GM19035 (cell line): Measurements from ENCODE around the gene ZNF8.
"Not testable (repeated sequence)": the region's sequence is repeated elsewhere in the genome, so short reads cannot be mapped to it uniquely, and the experiment has no call there.

Experiments used
- ATAC-seq: cut with Tn5 transposase; IDR thresholded peaks from one replicate; pipeline ENCODE4 v1.9.1; 2021; ENCODE audit not compliant: unreplicated experiment

Gene ZNF8

DNA sequence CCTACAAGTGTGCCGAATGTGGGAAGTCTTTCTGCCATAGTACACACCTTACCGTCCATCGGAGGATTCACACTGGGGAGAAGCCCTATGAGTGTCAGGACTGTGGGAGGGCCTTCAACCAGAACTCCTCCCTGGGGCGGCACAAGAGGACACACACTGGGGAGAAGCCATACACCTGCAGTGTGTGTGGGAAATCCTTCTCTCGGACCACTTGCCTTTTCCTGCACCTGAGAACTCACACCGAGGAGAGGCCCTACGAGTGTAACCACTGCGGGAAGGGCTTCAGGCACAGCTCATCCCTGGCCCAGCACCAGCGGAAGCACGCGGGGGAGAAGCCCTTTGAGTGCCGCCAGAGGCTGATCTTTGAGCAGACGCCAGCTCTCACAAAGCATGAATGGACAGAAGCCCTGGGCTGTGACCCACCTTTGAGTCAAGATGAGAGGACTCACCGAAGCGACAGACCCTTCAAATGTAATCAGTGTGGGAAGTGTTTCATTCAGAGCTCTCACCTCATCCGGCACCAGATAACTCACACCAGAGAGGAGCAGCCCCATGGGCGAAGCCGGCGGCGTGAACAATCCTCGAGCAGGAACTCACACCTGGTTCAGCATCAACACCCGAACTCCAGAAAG is 16.1 kb downstream of the ZNF8 start:
- ATAC-seq = no peak

GRCh38 chr19:58296104-58296503 is 17.3 kb downstream of the ZNF8 start:
- ATAC-seq = no peak

- no peak for ATAC-seq
These were observed 21.9 kb downstream of the ZNF8 start for GRCh38 chr19:58300620-58301019.

- ATAC-seq = no peak
These were observed 25.5 kb downstream of the ZNF8 start for GRCh38 chr19:58304255-58304654.

GRCh38 chr19:58304748-58305064 is 26.0 kb downstream of the ZNF8 start:
- ATAC-seq = peak; percentile 16

- peak; percentile 96 for ATAC-seq
These were observed 26.5 kb downstream of the ZNF8 start, which contains the start of gene ERVK3-1 for GRCh38 chr19:58305065-58305931. ERVK3-1 (plus strand) TSS chr19:58305377; CDS start chr19:58312169, 6,792 bp downstream.

DNA sequence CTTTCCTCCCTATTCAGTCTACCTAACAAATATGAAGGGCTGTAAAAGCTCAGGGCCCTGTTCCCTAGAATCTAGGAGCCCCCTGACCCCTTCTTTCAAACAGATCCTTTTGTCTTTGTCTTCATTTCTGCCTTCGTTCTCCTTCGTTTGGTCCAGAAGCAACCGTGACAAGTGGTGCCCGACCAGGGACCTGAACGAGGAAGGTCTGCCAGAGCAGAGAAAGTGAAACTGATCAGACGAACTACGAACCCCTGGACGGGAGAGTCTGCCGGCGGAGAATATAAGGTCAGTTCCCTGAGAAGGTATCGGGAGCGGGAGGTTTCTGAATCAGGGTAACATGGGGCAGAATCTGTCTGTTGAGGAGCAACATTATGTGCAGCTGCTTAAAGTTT is 27.2 kb downstream of the ZNF8 start:
- ATAC-seq = no peak

DNA sequence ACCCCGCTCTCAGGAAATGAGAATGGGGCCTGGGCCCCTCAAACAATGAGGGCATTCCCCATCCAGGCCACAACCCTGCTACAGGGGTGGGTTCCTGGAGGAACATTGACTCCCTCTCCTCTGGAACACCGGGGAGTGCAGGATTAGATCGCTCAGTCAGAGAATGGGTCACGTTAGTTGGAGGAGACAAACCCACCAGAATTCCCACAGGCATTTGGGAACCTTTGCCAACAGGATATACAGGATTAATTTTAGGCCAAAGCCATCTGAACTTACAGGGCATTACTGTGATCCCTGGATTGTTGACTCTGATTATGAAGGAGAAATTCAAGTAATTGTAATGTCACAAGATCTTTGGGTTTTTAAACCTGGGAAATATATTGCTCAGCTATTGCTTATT is 29.0 kb downstream of the ZNF8 start:
- ATAC-seq = no peak

DNA sequence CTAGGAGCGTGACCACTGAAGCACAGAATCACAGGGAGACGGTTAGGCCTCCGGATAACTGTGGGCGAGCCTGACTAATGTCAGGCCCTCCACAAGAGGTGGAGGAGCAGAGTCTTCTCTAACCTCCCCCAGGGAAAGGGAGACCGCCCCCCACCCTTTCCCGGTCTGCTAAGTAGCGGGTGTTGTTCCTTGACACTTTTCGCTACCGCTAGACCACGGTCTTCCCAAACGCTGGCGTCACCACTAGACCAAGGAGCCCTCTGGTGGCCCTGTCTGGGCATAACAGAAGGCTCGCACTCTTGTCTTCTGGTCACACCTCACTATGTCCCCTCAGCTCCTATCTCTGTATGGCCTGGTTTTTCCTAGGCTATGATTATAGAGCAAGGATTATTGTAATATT is 31.9 kb downstream of the ZNF8 start:
- not testable (repeated sequence) for ATAC-seq

- ATAC-seq = no peak
These were observed 32.6 kb downstream of the ZNF8 start for GRCh38 chr19:58311345-58311865.

DNA sequence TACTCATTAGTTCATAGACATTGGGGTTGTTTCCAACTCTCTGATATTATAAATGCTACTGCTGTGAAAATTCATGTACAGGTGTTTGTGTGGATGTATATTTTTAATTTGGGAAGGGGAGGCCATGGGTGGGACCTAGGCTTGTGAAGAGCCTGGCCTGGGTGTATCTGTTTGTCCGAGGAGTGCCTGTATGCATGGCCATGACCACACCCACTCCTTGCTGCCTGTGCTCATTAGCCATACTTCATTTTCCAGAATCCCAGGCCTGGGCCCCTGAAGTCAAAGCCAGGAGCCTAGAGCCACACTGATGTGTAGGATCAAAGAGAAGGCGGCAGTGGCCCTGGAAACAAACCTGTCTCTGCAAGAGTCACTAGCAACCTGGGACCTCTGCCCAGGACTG is 36.8 kb downstream of the ZNF8 start:
- ATAC-seq = no peak

DNA sequence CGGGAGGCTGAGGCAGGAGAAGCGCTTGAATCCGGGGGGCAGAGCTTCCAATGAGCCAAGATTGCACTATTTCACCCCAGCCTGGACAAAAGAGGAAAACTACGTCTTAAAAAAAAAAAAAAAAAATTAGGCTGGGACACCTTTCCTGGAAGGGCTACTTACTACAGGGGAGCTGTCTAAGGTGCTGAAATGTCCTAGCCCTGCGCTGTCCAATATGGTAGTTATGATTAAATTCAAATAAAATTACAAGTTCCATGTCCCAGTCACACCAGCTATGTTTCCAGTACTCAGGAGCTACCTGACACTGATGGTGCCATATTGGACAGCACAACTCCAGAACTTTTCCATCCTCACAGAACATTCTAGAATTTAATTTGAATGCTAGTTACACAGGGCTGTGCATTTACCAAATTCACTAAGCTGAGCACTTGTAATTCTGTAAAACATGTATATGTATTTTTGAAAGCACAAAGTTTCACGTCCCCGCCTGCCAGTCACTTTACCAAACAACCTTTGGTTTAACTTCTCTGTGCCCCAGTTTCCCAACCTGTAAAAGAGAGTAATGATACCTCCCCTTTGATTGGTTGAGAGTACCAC is 38.8 kb downstream of the ZNF8 start:
- no peak for ATAC-seq

- ATAC-seq = no peak
These were observed 39.5 kb downstream of the ZNF8 start for GRCh38 chr19:58318297-58318696.

GRCh38 chr19:58319241-58319640 is 40.5 kb downstream of the ZNF8 start:
- ATAC-seq = no peak

DNA sequence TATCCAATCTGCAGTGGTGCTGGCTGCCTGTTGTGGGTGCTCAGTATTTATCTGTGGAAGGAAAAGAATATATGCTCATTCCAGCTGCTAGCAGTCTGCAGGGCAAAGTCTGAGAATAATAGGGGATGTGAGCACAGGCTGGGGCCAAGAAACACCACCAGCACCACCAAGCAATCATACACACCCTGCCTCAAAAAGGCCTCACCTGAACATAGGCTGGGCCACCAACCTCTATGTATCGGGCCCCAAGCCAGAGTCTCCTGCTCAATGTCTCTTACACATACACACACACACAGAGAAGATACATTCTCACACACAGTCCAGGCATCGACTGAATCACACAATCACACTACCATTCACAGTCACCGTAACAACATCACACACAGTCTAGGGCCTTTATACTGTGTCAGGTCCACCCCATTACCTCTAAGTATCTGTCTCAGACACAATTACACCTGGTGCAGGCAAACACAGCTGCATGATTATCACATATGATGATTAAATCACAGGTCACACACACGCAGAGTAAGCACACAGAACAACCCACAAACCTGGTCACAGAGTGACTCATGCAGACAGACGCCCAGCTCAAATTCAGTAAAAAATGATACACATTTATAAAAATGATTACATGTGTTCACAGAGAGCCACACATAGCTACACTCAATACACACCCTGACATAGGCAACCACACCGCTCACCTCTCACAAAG is 46.7 kb downstream of the ZNF8 start:
- ATAC-seq = no peak

DNA sequence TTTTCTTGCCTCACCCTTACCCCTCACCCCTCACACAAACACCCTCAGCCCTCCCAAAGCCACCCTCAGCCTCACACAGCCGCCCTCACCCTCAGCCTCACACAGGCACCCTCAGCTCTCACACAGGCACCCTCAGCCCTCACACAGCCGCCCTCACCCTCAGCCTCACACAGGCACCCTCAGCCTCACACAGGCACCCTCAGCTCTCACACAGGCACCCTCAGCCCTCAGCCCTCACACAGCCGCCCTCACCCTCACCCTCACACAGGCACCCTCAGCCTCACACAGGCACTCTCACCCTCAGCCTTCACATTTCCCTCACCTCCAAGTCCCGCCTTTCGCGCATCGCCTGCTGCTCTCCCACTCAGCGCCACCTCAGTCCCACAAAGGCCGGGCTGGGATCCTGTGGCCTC is 47.8 kb downstream of the ZNF8 start:
- ATAC-seq = no peak

DNA sequence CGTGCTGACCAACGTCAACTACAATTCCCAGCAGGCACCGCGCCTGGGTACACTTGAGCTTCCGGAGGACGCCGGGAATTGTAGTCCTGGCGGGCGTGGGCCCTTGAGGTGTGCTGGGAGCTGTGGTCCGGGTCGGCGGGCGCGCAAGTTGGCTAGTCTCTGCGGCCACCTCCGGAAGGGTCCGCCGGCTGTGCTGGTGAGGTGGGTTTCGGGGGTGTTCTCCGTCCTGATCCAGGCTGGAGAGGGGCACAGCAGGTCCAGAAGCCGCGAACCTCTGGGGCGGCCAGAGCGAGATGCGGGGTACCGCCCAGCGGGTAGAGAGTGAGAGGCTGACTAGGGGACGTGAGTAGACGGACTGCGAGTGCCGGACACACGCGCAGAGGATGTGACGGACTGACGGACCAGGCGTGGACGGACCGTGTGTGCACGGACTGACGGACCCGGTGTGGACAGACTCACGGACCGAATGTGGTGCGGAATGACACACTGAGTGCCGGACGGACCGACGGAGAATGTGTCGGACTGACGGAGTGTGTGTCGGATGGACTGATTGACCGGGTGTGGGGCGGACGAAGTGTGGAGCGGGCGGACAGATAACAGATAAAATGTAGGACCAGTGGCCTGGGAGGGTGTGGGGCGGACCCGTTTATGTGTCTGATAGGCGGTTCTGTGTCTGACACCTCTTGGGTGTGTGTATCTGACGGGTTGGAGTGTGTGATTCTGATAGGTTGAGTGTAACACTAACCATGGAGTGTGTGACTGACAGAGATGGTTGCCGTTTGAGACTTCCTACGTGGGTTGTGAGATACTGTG is 48.4 kb downstream of the ZNF8 start, which contains the start of gene ZSCAN22:
Gene ZSCAN22, plus strand, starts transcription at position 81 of the 813 bp plus-strand sequence. CDS start 7,809 bp downstream, outside the sequence.
- peak; percentile 84 for ATAC-seq

- no peak for ATAC-seq
These were observed 50.2 kb downstream of the ZNF8 start for GRCh38 chr19:58328999-58329398.

DNA sequence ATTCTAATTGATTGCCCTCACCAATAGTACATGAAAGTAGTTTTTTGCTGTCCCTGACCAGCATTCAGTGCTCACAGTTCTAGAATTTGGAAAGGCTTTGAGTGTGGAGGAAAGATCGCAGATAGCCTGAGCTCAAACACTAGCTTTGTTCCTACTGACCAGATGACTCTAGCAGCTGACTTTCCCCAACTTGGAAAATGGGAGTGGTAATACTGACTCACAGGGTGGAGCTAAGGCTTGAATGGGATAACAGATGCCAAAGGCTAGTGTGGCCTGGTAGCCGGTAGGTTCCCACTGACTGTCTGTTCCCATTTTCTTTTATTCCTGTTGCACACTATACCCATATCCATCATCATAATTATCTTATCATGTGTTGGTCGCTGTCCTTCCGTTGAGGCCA is 51.7 kb downstream of the ZNF8 start:
- no peak for ATAC-seq

- no peak for ATAC-seq
These were observed 53.9 kb downstream of the ZNF8 start for GRCh38 chr19:58332697-58333096.
